H7 (cell line): Measurements from ENCODE around the gene SLIT3. TPM values are rescaled to one million over a fixed set of nuclear protein-coding genes. Genes with fewer than 3 reads are reported as not detected.

ENCODE experiments used
- DNase-seq: peaks from one replicate; pipeline ENCODE4 v3.0.0; 2012
- H3K27me3 ChIP-seq: 2 replicates; pipeline ENCODE4 v1.6.0; 2011; ENCODE audit warnings: mild to moderate bottlenecking, low read length; ENCODE audit not compliant: control insufficient read depth, insufficient read depth
- H3K36me3 ChIP-seq: replicated peaks from 2 replicates; pipeline ENCODE4 v1.5.1; 2011; ENCODE audit warnings: low read length; ENCODE audit not compliant: control insufficient read depth, insufficient read depth
- H3K4me3 ChIP-seq: 2 replicates; pipeline ENCODE4 v1.5.1; 2011; ENCODE audit warnings: low read depth, mild to moderate bottlenecking, control low read depth, low read length, moderate library complexity; ENCODE audit not compliant: insufficient read depth
- total RNA-seq: library from RNA; depleted of rRNA; stranded (reverse); fragments of >200 nt; shearing (Covaris generic); gene quantifications from 2 replicates; pipeline ENCODE4 v1.2.3, GENCODE V29; 2014

The SLIT3 gene
- total RNA-seq, 1 experiment from 2014 or later = 0.97 TPM

- Histone ChIP-seq H3K4me3 (no peak overlapping the region), H3K36me3 (no peaks in the 10 kb centered on the region)
- no peak for DNase-seq
Observed at GRCh38 chr5:169027501-169028061, 273.4 kb downstream of the SLIT3 start.

GRCh38 chr5:169025491-169025890 lies 275.4 kb downstream of the SLIT3 start:
- Histone ChIP-seq H3K27me3 (no peaks in the 10 kb centered on the region), H3K36me3 (no peaks in the 10 kb centered on the region), H3K4me3 (no peak overlapping the region)
- DNase-seq = no peak

More at GRCh38 chr5:169027501-169028061, 273.4 kb downstream of the SLIT3 start:
- no peaks in the 10 kb centered on the region for H3K27me3 ChIP-seq

GRCh38 chr5:169024421-169024820 lies 276.5 kb downstream of the SLIT3 start:
- no peaks in the 10 kb centered on the region for H3K27me3 ChIP-seq
- H3K36me3 ChIP-seq = no peaks in the 10 kb centered on the region
- no peak overlapping the region for H3K4me3 ChIP-seq
- DNase-seq = no peak

GRCh38 chr5:169022718-169023117 lies 278.2 kb downstream of the SLIT3 start:
- Histone ChIP-seq H3K27me3 (no peaks in the 10 kb centered on the region), H3K4me3 (no peak overlapping the region), H3K36me3 (no peaks in the 10 kb centered on the region)
- no peak for DNase-seq

- no peak overlapping the region for H3K4me3 ChIP-seq
- no peaks in the 10 kb centered on the region for H3K27me3 ChIP-seq
- DNase-seq = no peak
- no peaks in the 10 kb centered on the region for H3K36me3 ChIP-seq
Observed at GRCh38 chr5:169020102-169020501, 280.8 kb downstream of the SLIT3 start.

- Histone ChIP-seq H3K27me3 (no peaks in the 10 kb centered on the region), H3K4me3 (no peak overlapping the region), H3K36me3 (no peaks in the 10 kb centered on the region)
- no peak for DNase-seq
Observed at GRCh38 chr5:169018925-169019324, 282.0 kb downstream of the SLIT3 start.

GRCh38 chr5:169015991-169016390 lies 284.9 kb downstream of the SLIT3 start:
- no peaks in the 10 kb centered on the region for H3K36me3 ChIP-seq
- H3K4me3 ChIP-seq = no peak overlapping the region
- no peaks in the 10 kb centered on the region for H3K27me3 ChIP-seq
- no peak for DNase-seq

GRCh38 chr5:169013846-169014245 lies 287.1 kb downstream of the SLIT3 start:
- Histone ChIP-seq H3K27me3 (no peaks in the 10 kb centered on the region), H3K36me3 (no peaks in the 10 kb centered on the region), H3K4me3 (no peak overlapping the region)
- DNase-seq = no peak

GRCh38 chr5:169013208-169013728 lies 287.7 kb downstream of the SLIT3 start:
- no peak overlapping the region for H3K4me3 ChIP-seq
- no peaks in the 10 kb centered on the region for H3K36me3 ChIP-seq
- H3K27me3 ChIP-seq = no peaks in the 10 kb centered on the region
- DNase-seq = no peak

- no peak overlapping the region for H3K4me3 ChIP-seq
- DNase-seq = no peak
- no peaks in the 10 kb centered on the region for H3K27me3 ChIP-seq
- H3K36me3 ChIP-seq = no peaks in the 10 kb centered on the region
Observed at GRCh38 chr5:169012450-169012849, 288.5 kb downstream of the SLIT3 start.

GRCh38 chr5:169011451-169011850 lies 289.5 kb downstream of the SLIT3 start:
- Histone ChIP-seq H3K36me3 (no peaks in the 10 kb centered on the region), H3K4me3 (no peak overlapping the region), H3K27me3 (no peaks in the 10 kb centered on the region)
- no peak for DNase-seq

- H3K27me3 ChIP-seq = no peaks in the 10 kb centered on the region
- DNase-seq = no peak
- H3K36me3 ChIP-seq = no peaks in the 10 kb centered on the region
- no peak overlapping the region for H3K4me3 ChIP-seq
Observed at GRCh38 chr5:169011009-169011408, 289.9 kb downstream of the SLIT3 start.

- no peak overlapping the region for H3K4me3 ChIP-seq
- no peak for DNase-seq
- H3K27me3 ChIP-seq = no peaks in the 10 kb centered on the region
- no peaks in the 10 kb centered on the region for H3K36me3 ChIP-seq
Observed at GRCh38 chr5:169009123-169009522, 291.8 kb downstream of the SLIT3 start.

GRCh38 chr5:169006842-169007790 lies 293.8 kb downstream of the SLIT3 start:
- Histone ChIP-seq H3K36me3 (no peaks in the 10 kb centered on the region), H3K4me3 (no peak overlapping the region), H3K27me3 (no peaks in the 10 kb centered on the region)
- no peak for DNase-seq

- DNase-seq = no peak
- no peaks in the 10 kb centered on the region for H3K36me3 ChIP-seq
- H3K4me3 ChIP-seq = no peak overlapping the region
- H3K27me3 ChIP-seq = no peaks in the 10 kb centered on the region; the same call in 1 of the 2 replicates
Observed at GRCh38 chr5:169004551-169004950, 296.4 kb downstream of the SLIT3 start.
